OCI-LY3 (cell line): ENCODE data around the gene ZNF691.

Experiments used
- CTCF ChIP-seq: fragments of 200-600, 300-600 bp; sonication (generic); IDR thresholded peaks from 2 replicates; pipeline ENCODE4 v1.5.1; 2014; ENCODE audit warnings: antibody characterized with exemption, low read length, low read depth
- EZH2phosphoT487 ChIP-seq: fragments of 200-600 bp; shearing (Covaris generic); IDR thresholded peaks from 2 replicates; pipeline ENCODE4 v1.6.1; 2018; ENCODE audit warnings: antibody characterized with exemption, mixed run types, low read depth

- TF ChIP-seq CTCF (no peak), EZH2phosphoT487 (no peak)
Observed at GRCh38 chr1:42841010-42841409, 5.4 kb upstream of the ZNF691 start.
